ENCODE measurements around the gene TTC1.

GRCh38 chr5:159995907-159996306 is 13.0 kb upstream of the TTC1 start:
- TF ChIP-seq CTCF (IDR thresholded peaks at IDR 0.05), result no peak
- TF ChIP-seq POLR2A (IDR thresholded peaks at IDR 0.05), result no peak

Measured in heart left ventricle (tissue), 13 donors.